WTC11 (cell line): ENCODE measurements around the gene CCDC185. TPM values are rescaled to one million over a fixed set of nuclear protein-coding genes. Genes with fewer than 3 reads are reported as not detected.

Experiments
- ATAC-seq: fragments of 200-7000 bp; cut with Tn5 transposase; 2 replicates; pipeline ENCODE4 v1.10.0; 2021; ENCODE audit warnings: mild to moderate bottlenecking, moderate library complexity
- CTCF ChIA-PET: fragments of 300-600 bp; sonication (Branson Sonifier 250); formaldehyde crosslinking; loops from one replicate; lab custom pipeline; 2021; ENCODE audit warnings: antibody characterized with exemption; lab: Charles Lee
- POLR2A ChIA-PET: fragments of 350-600 bp; sonication (Branson Sonifier 250); formaldehyde crosslinking; loops from one replicate; lab custom pipeline; 2021; ENCODE audit warnings: antibody characterized with exemption; lab: Charles Lee
- DNase-seq: peaks from one replicate; pipeline ENCODE4 v3.0.0; 2021; ENCODE audit warnings: low spot score
- H3K27ac Mint-ChIP-seq: 2 replicates; pipeline ENCODE4 v1.8.0; 2021; ENCODE audit warnings: mixed read lengths
- H3K27me3 Mint-ChIP-seq: 2 replicates; pipeline ENCODE4 v1.8.0; 2021; ENCODE audit warnings: low read depth, mild to moderate bottlenecking, moderate library complexity, mixed read lengths
- H3K36me3 Mint-ChIP-seq: 2 replicates; pipeline ENCODE4 v1.8.0; 2021; ENCODE audit warnings: mixed read lengths
- H3K4me1 Mint-ChIP-seq: 2 replicates; pipeline ENCODE4 v1.8.0; 2022; ENCODE audit warnings: mixed read lengths
- H3K4me3 Mint-ChIP-seq: 2 replicates; pipeline ENCODE4 v1.8.0; 2021; ENCODE audit warnings: mild to moderate bottlenecking, moderate library complexity, mixed read lengths
- H3K9me3 Mint-ChIP-seq: 2 replicates; pipeline ENCODE4 v1.8.0; 2021; ENCODE audit warnings: mixed read lengths
- ATF6 ChIP-seq: sonication (generic); formaldehyde crosslinking; IDR thresholded peaks from 2 replicates; pipeline ENCODE4 v1.8.1; 2023; ENCODE audit warnings: mild to moderate bottlenecking, missing genetic modification reagents
- CBFB ChIP-seq: sonication (generic); formaldehyde crosslinking; IDR thresholded peaks from 2 replicates; pipeline ENCODE4 v1.8.1; 2022; ENCODE audit warnings: mild to moderate bottlenecking, low read depth, missing genetic modification reagents
- ELF4 ChIP-seq: sonication (generic); formaldehyde crosslinking; IDR thresholded peaks from 2 replicates; pipeline ENCODE4 v1.8.1; 2022; ENCODE audit warnings: low read depth, mild to moderate bottlenecking, moderate library complexity, missing genetic modification reagents
- EMX1 ChIP-seq: fragments of 250-450 bp; sonication (Bioruptor Pico); IDR thresholded peaks from 2 replicates; pipeline ENCODE4 v1.8.0; 2021; ENCODE audit warnings: mild to moderate bottlenecking
- ESRRA ChIP-seq: sonication (generic); formaldehyde crosslinking; IDR thresholded peaks from 2 replicates; pipeline ENCODE4 v1.8.1; 2022; ENCODE audit warnings: mild to moderate bottlenecking, missing genetic modification reagents, borderline replicate concordance
- GRHL2 ChIP-seq: fragments of 250-450 bp; sonication (Bioruptor Pico); IDR thresholded peaks from 2 replicates; pipeline ENCODE4 v1.8.0; 2022; ENCODE audit warnings: mild to moderate bottlenecking, moderate library complexity; ENCODE audit not compliant: insufficient replicate concordance, severe bottlenecking
- NR2C2 ChIP-seq: sonication (generic); formaldehyde crosslinking; IDR thresholded peaks from 2 replicates; pipeline ENCODE4 v1.8.0; 2022; ENCODE audit warnings: mild to moderate bottlenecking, missing genetic modification reagents
- PRDM15 ChIP-seq: sonication (generic); formaldehyde crosslinking; IDR thresholded peaks from 2 replicates; pipeline ENCODE4 v1.8.0; 2022; ENCODE audit warnings: missing genetic modification reagents
- PRRX2 ChIP-seq: fragments of 250-450 bp; sonication (Bioruptor Pico); IDR thresholded peaks from 2 replicates; pipeline ENCODE4 v1.8.0; 2021; ENCODE audit warnings: mild to moderate bottlenecking
- RORB ChIP-seq: fragments of 250-450 bp; sonication (Bioruptor Pico); IDR thresholded peaks from 2 replicates; pipeline ENCODE4 v1.9.0; 2021; ENCODE audit warnings: mild to moderate bottlenecking
- SMAD4 ChIP-seq: sonication (generic); formaldehyde crosslinking; IDR thresholded peaks from 2 replicates; pipeline ENCODE4 v1.8.0; 2022; ENCODE audit warnings: mild to moderate bottlenecking, missing genetic modification reagents
- SOX15 ChIP-seq: fragments of 250-450 bp; sonication (Bioruptor Pico); IDR thresholded peaks from 2 replicates; pipeline ENCODE4 v1.9.0; 2021; ENCODE audit warnings: mild to moderate bottlenecking
- TEAD1 ChIP-seq: sonication (generic); formaldehyde crosslinking; IDR thresholded peaks from 2 replicates; pipeline ENCODE4 v1.8.0; 2022; ENCODE audit warnings: mild to moderate bottlenecking, missing genetic modification reagents
- TP53 ChIP-seq: sonication (generic); formaldehyde crosslinking; IDR thresholded peaks from 2 replicates; pipeline ENCODE4 v1.8.1; 2023; ENCODE audit warnings: mild to moderate bottlenecking, missing genetic modification reagents
- USF2 ChIP-seq: sonication (generic); formaldehyde crosslinking; IDR thresholded peaks from 2 replicates; pipeline ENCODE4 v1.8.1; 2023; ENCODE audit warnings: mild to moderate bottlenecking, missing genetic modification reagents, moderate library complexity
- ZNF121 ChIP-seq: sonication (generic); formaldehyde crosslinking; IDR thresholded peaks from 2 replicates; pipeline ENCODE4 v1.8.0; 2023; ENCODE audit warnings: missing genetic modification reagents
- ZNF232 ChIP-seq: sonication (generic); formaldehyde crosslinking; IDR thresholded peaks from 2 replicates; pipeline ENCODE4 v1.8.0; 2022; ENCODE audit warnings: mild to moderate bottlenecking, missing genetic modification reagents
- ZNF423 ChIP-seq: fragments of 250-450 bp; sonication (Bioruptor Pico); IDR thresholded peaks from 2 replicates; pipeline ENCODE4 v2.1.2; 2022; ENCODE audit warnings: mild to moderate bottlenecking, moderate library complexity
- ZNF532 ChIP-seq: fragments of 250-450 bp; sonication (Bioruptor Pico); IDR thresholded peaks from 2 replicates; pipeline ENCODE4 v1.9.0; 2021; ENCODE audit warnings: mild to moderate bottlenecking, borderline replicate concordance
- total RNA-seq: library from RNA; stranded (reverse); gene quantifications from 3 replicates; pipeline ENCODE4 v1.2.3, GENCODE V29; 2021
- TF ChIP-seq, protein P1 (sequence below): sonication (generic); formaldehyde crosslinking; IDR thresholded peaks from 2 replicates; pipeline ENCODE4 v1.8.1; 2022; ENCODE audit warnings: missing genetic modification reagents, borderline replicate concordance
- TF ChIP-seq, protein P2 (sequence below): sonication (generic); formaldehyde crosslinking; IDR thresholded peaks from 2 replicates; pipeline ENCODE4 v1.8.1; 2022; ENCODE audit warnings: mild to moderate bottlenecking, moderate library complexity, missing genetic modification reagents
- TF ChIP-seq, protein P3 (sequence below): sonication (generic); formaldehyde crosslinking; IDR thresholded peaks from 2 replicates; pipeline ENCODE4 v1.8.1; 2023; ENCODE audit warnings: mild to moderate bottlenecking, missing genetic modification reagents, moderate library complexity

Gene CCDC185
- total RNA-seq, 1 experiment from 2014 or later: not detected

DNA sequence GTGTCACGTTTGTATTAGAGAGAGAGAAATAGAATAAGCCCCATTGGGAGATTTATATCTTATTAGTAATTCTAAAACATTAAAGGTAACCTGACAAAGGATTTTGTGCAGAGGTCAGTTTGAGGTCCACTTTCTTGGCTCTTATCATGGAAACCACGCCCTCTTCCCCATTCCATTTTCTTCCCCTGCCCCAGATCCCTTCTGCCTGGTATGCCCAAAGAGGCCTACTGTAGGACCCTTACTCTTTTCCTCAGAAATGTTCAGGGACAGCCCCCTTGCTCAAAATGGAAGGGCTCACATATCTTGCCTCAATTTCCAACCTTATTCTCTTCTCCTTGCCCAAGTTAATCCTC lies 9.6 kb downstream of the CCDC185 start:
- ATAC-seq: no peak
- Mint-ChIP-seq H3K4me1 (peaks cover 10% of the 10 kb centered on the region), H3K4me3 (no peak overlapping the region), H3K9me3 (peaks cover 22% of the 10 kb centered on the region), H3K27me3 (peaks cover 2% of the 10 kb centered on the region; the same call in 1 of the 2 replicates), H3K36me3 (peaks cover 7% of the 10 kb centered on the region), H3K27ac (no peak overlapping the region)
- no peak for DNase-seq
- TF ChIP-seq RORB (CRISPR knock-in tag): no peak
- TF ChIP-seq GRHL2 (CRISPR knock-in tag): no peak
- TF ChIP-seq ELF4 (CRISPR knock-in tag): no peak
- no peak for TF ChIP-seq PRRX2 (CRISPR knock-in tag)
- TF ChIP-seq, protein P1, sequence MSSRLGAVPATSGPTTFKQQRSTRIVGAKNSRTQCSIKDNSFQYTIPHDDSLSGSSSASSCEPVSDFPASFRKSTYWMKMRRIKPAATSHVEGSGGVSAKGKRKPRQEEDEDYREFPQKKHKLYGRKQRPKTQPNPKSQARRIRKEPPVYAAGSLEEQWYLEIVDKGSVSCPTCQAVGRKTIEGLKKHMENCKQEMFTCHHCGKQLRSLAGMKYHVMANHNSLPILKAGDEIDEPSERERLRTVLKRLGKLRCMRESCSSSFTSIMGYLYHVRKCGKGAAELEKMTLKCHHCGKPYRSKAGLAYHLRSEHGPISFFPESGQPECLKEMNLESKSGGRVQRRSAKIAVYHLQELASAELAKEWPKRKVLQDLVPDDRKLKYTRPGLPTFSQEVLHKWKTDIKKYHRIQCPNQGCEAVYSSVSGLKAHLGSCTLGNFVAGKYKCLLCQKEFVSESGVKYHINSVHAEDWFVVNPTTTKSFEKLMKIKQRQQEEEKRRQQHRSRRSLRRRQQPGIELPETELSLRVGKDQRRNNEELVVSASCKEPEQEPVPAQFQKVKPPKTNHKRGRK (CRISPR knock-in tag): no peak
- TF ChIP-seq ZNF232: no peak
- TF ChIP-seq NR2C2 (CRISPR knock-in tag): no peak
- TF ChIP-seq SOX15 (CRISPR knock-in tag): no peak
- no peak for TF ChIP-seq EMX1 (CRISPR knock-in tag)
- no peak for TF ChIP-seq ZNF121
- no peak for TF ChIP-seq USF2 (CRISPR knock-in tag)
- TF ChIP-seq, protein P2, sequence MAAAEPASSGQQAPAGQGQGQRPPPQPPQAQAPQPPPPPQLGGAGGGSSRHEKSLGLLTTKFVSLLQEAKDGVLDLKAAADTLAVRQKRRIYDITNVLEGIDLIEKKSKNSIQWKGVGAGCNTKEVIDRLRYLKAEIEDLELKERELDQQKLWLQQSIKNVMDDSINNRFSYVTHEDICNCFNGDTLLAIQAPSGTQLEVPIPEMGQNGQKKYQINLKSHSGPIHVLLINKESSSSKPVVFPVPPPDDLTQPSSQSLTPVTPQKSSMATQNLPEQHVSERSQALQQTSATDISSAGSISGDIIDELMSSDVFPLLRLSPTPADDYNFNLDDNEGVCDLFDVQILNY (CRISPR knock-in tag): no peak
- no peak for TF ChIP-seq ZNF423
- TF ChIP-seq, protein P3, sequence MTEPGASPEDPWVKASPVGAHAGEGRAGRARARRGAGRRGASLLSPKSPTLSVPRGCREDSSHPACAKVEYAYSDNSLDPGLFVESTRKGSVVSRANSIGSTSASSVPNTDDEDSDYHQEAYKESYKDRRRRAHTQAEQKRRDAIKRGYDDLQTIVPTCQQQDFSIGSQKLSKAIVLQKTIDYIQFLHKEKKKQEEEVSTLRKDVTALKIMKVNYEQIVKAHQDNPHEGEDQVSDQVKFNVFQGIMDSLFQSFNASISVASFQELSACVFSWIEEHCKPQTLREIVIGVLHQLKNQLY (CRISPR knock-in tag): no peak
- no peak for TF ChIP-seq TEAD1 (CRISPR knock-in tag)
- TF ChIP-seq TP53 (CRISPR knock-in tag): no peak
- no peak for TF ChIP-seq ESRRA (CRISPR knock-in tag)
- no peak for TF ChIP-seq CBFB (CRISPR knock-in tag)
- CTCF ChIA-PET: interaction anchor here (1.4 kb wide), 1 partner anchor 273 kb away, joined by 4 read pairs; no protein-coding TSS in a partner anchor
- POLR2A ChIA-PET: no interaction called here

- ChIA-PET CTCF (interaction anchor here (1.4 kb wide), 1 partner anchor 274 kb away, joined by 4 read pairs; no protein-coding TSS in a partner anchor), POLR2A (no interaction called here)
- Mint-ChIP-seq H3K27me3 (peaks cover 2% of the 10 kb centered on the region; the same call in 1 of the 2 replicates), H3K4me3 (no peak overlapping the region), H3K4me1 (peaks cover 10% of the 10 kb centered on the region), H3K9me3 (peaks cover 22% of the 10 kb centered on the region), H3K36me3 (peaks cover 7% of the 10 kb centered on the region), H3K27ac (no peak overlapping the region)
- DNase-seq (no peak), ATAC-seq (no peak)
- no peak for TF ChIP-seq ZNF532
- TF ChIP-seq ATF6 (CRISPR knock-in tag): no peak
- TF ChIP-seq PRDM15 (CRISPR knock-in tag): no peak
- TF ChIP-seq SMAD4: no peak
Measured at GRCh38 chr1:223403184-223403815, 10.1 kb downstream of the CCDC185 start.
